Prostate gland (tissue), 2 donors: ENCODE measurements around the gene KIF2A.

Experiments
- CTCF ChIP-seq, 4 experiments: fragments of 200-600 bp in 2 of 4; fragments of 450-650 bp in 2 of 4; sonication (generic) in 2 of 4; IDR thresholded peaks; 1 replicate in 3 of 4; 2 replicates in 1 of 4; pipeline ENCODE4 v1.5.1; 2016 to 2019; ENCODE audit warnings: antibody characterized with exemption in 4 of 4, mild to moderate bottlenecking in 2 of 4, moderate library complexity in 2 of 4
- POLR2A ChIP-seq: fragments of 450-650 bp; IDR thresholded peaks from one replicate; pipeline ENCODE4 v1.6.1; 2016; ENCODE audit warnings: antibody characterized with exemption, mild to moderate bottlenecking

GRCh38 chr5:62268792-62269191 is 37.2 kb upstream of the KIF2A start:
- TF ChIP-seq CTCF (IDR thresholded peaks at IDR 0.05) (no peak), POLR2A (no peak)
